ENCODE measurements around the gene RFTN1.

RFTN1 gene

DNA sequence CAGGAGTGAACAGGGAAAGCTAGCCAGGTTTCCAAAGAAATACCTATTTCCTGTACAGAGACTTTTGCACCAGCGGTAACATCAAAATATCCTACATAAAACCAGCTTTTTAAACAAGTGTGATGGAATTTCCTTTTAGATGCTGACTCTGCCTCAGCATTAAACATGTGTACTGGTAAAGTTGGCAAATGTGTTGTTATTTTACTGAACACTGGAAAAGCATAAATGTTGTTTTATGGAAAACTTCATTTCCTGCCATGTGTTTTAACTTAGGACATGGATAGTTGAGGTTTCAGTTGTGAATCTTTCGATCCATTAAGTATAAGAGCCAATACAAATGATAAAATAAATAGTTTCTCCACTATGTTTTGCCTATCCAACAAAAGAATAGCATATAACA is 232.8 kb downstream of the RFTN1 start:
- Histone ChIP-seq H3K27me3 (ENCODE audit: control insufficient read depth in 3 of 3, insufficient read depth in 3 of 3, low read depth in 1 of 3, low read length in 3 of 3) (no peaks in the 10 kb centered on the region), H3K9ac (ENCODE audit: low read depth, low read length, poor library complexity) (no peak overlapping the region), H3K14ac (ENCODE audit: low read length) (no peak overlapping the region), H4K91ac (ENCODE audit: low read depth, low read length, poor library complexity) (no peak overlapping the region), H3K4me1 (ENCODE audit: control insufficient read depth in 2 of 2, insufficient read depth in 1 of 2, low read depth in 1 of 2, low read length in 2 of 2) (no peaks in the 10 kb centered on the region), H2BK5ac (ENCODE audit: low read length) (no peak overlapping the region), H3K4ac (ENCODE audit: low read length) (no peak overlapping the region), H3K9me3 (replicated peaks in 1 of 2; ENCODE audit: control insufficient read depth in 2 of 2, insufficient read depth in 1 of 2, low read depth in 1 of 2, low read length in 2 of 2) (no peaks in the 10 kb centered on the region), H3K4me2 (ENCODE audit: insufficient read depth, low read length, poor library complexity, severe bottlenecking) (no peak overlapping the region), H2BK120ac (ENCODE audit: low read depth, low read length) (no peak overlapping the region), H2BK15ac (ENCODE audit: low read length) (no peak overlapping the region), H4K8ac (ENCODE audit: low read depth, low read length) (no peak overlapping the region), H3K23ac (ENCODE audit: low read depth, low read length, poor library complexity) (no peak overlapping the region), H2AK5ac (ENCODE audit: low read depth, low read length) (no peak overlapping the region), H3K36me3 (replicated peaks in 1 of 2; ENCODE audit: control insufficient read depth in 2 of 2, insufficient read depth in 2 of 2, low read length in 2 of 2) (peaks cover 7 to 41% of the 10 kb centered on the region in 2 donors), H2BK12ac (ENCODE audit: low read length) (no peak overlapping the region), H3K27ac (replicated peaks; ENCODE audit: low read length) (no peak overlapping the region), H2AFZ (ENCODE audit: low read length) (no peak overlapping the region), H3K79me1 (ENCODE audit: low read depth, low read length) (no peaks in the 10 kb centered on the region), H3K4me3 (ENCODE audit: low read length in 2 of 2) (no peak overlapping the region), H3K18ac (ENCODE audit: low read length) (no peak overlapping the region)
- no peak for DNase-seq (ENCODE audit: low spot score)
- no CpG with 5 or more reads among the region's 2 CpGs for WGBS, 2 donors (ENCODE audit: extremely low coverage in 2 of 2, insufficient read length in 2 of 2, insufficient replicate concordance in 1 of 2)

DNA sequence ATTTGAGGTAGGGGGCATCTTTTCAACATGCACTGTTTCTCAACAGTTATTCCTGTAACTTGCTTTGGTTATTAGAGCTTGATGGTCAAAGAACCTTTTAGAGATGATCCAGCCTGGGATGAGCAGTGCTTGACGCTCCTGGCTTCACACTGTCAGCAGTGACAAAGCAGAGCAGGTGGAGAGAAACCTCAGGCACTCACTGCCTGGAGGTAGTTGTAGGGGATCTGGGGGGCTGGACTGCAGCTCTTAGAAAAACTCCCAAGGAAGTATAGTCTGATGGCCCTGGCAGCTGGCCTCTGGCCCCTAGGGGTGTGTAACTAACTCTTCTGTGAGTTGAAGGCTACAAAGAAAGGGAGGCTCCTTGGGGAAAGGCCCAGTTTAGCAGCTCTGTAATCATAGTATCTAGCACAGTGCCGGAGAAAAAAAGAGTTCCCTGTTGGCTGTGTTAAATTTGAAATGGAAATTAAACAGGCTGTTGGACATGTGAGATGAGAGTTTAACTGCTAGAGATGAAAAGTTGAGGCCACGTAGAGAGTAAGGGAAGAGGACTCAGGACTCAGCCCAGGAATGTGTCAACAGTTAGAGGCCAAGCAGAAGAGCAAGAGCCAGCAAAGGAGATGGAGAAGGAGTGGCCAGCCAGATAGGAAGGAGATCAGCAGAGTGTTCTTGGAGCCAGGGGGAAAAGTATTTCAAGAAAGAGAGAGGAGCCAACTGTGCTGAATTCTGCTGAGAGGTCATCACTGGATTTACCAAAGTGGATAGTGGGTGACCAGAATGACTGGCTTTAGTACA is 234.3 kb downstream of the RFTN1 start:
- Histone ChIP-seq H3K4me1 (ENCODE audit: control insufficient read depth in 2 of 2, insufficient read depth in 1 of 2, low read depth in 1 of 2, low read length in 2 of 2) (no peaks in the 10 kb centered on the region), H3K23ac (ENCODE audit: low read depth, low read length, poor library complexity) (no peak overlapping the region), H3K4me2 (ENCODE audit: insufficient read depth, low read length, poor library complexity, severe bottlenecking) (no peak overlapping the region), H3K27me3 (ENCODE audit: control insufficient read depth in 3 of 3, insufficient read depth in 3 of 3, low read depth in 1 of 3, low read length in 3 of 3) (no peaks in the 10 kb centered on the region), H3K14ac (ENCODE audit: low read length) (no peak overlapping the region), H3K79me1 (ENCODE audit: low read depth, low read length) (no peaks in the 10 kb centered on the region), H3K9ac (ENCODE audit: low read depth, low read length, poor library complexity) (no peak overlapping the region), H2BK12ac (ENCODE audit: low read length) (no peak overlapping the region), H2AFZ (ENCODE audit: low read length) (no peak overlapping the region), H2BK5ac (ENCODE audit: low read length) (no peak overlapping the region), H3K27ac (replicated peaks; ENCODE audit: low read length) (no peak overlapping the region), H3K18ac (ENCODE audit: low read length) (no peak overlapping the region), H2AK5ac (ENCODE audit: low read depth, low read length) (no peak overlapping the region), H3K4me3 (ENCODE audit: low read length in 2 of 2) (no peak overlapping the region), H3K4ac (ENCODE audit: low read length) (no peak overlapping the region), H3K36me3 (replicated peaks in 1 of 2; ENCODE audit: control insufficient read depth in 2 of 2, insufficient read depth in 2 of 2, low read length in 2 of 2) (peaks cover 9 to 50% of the 10 kb centered on the region in 2 donors), H2BK15ac (ENCODE audit: low read length) (no peak overlapping the region), H4K8ac (ENCODE audit: low read depth, low read length) (no peak overlapping the region), H2BK120ac (ENCODE audit: low read depth, low read length) (no peak overlapping the region), H3K9me3 (replicated peaks in 1 of 2; ENCODE audit: control insufficient read depth in 2 of 2, insufficient read depth in 1 of 2, low read depth in 1 of 2, low read length in 2 of 2) (no peaks in the 10 kb centered on the region), H4K91ac (ENCODE audit: low read depth, low read length, poor library complexity) (no peak overlapping the region)
- DNase-seq (ENCODE audit: low spot score): no peak
- no CpG with 5 or more reads among the region's 3 CpGs for WGBS, 2 donors (ENCODE audit: extremely low coverage in 2 of 2, insufficient read length in 2 of 2, insufficient replicate concordance in 1 of 2)

DNA sequence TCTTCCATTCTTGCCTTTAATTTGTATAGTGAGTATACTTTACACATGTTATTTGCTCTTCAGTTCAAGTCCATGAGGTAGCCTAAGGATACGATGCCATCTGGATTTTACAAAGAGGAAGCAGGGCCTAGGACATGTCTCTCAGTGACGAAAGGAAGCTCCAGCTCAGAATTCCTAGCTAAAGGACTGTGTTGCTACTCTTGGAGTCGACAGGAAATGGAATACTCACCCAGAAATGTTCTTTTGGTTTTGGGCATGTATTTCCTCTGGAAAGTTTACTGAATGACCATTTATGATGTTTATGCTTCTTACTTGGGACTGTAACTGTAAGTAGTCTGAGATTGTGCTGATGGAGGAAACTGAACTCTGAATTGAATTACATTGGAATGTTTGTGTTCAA is 236.0 kb downstream of the RFTN1 start:
- H3K23ac ChIP-seq (ENCODE audit: low read depth, low read length, poor library complexity): no peak overlapping the region
- no peak overlapping the region for H3K4me3 ChIP-seq (ENCODE audit: low read length in 2 of 2)
- peaks cover 8 to 51% of the 10 kb centered on the region in 2 donors for H3K36me3 ChIP-seq (replicated peaks in 1 of 2; ENCODE audit: control insufficient read depth in 2 of 2, insufficient read depth in 2 of 2, low read length in 2 of 2)
- H3K14ac ChIP-seq (ENCODE audit: low read length): no peak overlapping the region
- H2AK5ac ChIP-seq (ENCODE audit: low read depth, low read length): no peak overlapping the region
- H3K27ac ChIP-seq (replicated peaks; ENCODE audit: low read length): no peak overlapping the region
- no peaks in the 10 kb centered on the region for H3K27me3 ChIP-seq (ENCODE audit: control insufficient read depth in 3 of 3, insufficient read depth in 3 of 3, low read depth in 1 of 3, low read length in 3 of 3)
- no peak for DNase-seq (ENCODE audit: low spot score)
- H4K8ac ChIP-seq (ENCODE audit: low read depth, low read length): no peak overlapping the region
- no peak overlapping the region for H3K4me2 ChIP-seq (ENCODE audit: insufficient read depth, low read length, poor library complexity, severe bottlenecking)
- H3K9ac ChIP-seq (ENCODE audit: low read depth, low read length, poor library complexity): no peak overlapping the region
- H3K4me1 ChIP-seq (ENCODE audit: control insufficient read depth in 2 of 2, insufficient read depth in 1 of 2, low read depth in 1 of 2, low read length in 2 of 2): no peaks in the 10 kb centered on the region
- no peak overlapping the region for H4K91ac ChIP-seq (ENCODE audit: low read depth, low read length, poor library complexity)
- no peak overlapping the region for H2BK120ac ChIP-seq (ENCODE audit: low read depth, low read length)
- no peak overlapping the region for H3K4ac ChIP-seq (ENCODE audit: low read length)
- H2AFZ ChIP-seq (ENCODE audit: low read length): no peak overlapping the region
- no peak overlapping the region for H2BK5ac ChIP-seq (ENCODE audit: low read length)
- no peak overlapping the region for H3K18ac ChIP-seq (ENCODE audit: low read length)
- no peak overlapping the region for H2BK15ac ChIP-seq (ENCODE audit: low read length)
- H2BK12ac ChIP-seq (ENCODE audit: low read length): no peak overlapping the region
- WGBS, 2 donors (ENCODE audit: extremely low coverage in 2 of 2, insufficient read length in 2 of 2, insufficient replicate concordance in 1 of 2): no CpG with 5 or more reads among the region's 3 CpGs
- no peaks in the 10 kb centered on the region for H3K79me1 ChIP-seq (ENCODE audit: low read depth, low read length)
- no peaks in the 10 kb centered on the region for H3K9me3 ChIP-seq (replicated peaks in 1 of 2; ENCODE audit: control insufficient read depth in 2 of 2, insufficient read depth in 1 of 2, low read depth in 1 of 2, low read length in 2 of 2)

DNA sequence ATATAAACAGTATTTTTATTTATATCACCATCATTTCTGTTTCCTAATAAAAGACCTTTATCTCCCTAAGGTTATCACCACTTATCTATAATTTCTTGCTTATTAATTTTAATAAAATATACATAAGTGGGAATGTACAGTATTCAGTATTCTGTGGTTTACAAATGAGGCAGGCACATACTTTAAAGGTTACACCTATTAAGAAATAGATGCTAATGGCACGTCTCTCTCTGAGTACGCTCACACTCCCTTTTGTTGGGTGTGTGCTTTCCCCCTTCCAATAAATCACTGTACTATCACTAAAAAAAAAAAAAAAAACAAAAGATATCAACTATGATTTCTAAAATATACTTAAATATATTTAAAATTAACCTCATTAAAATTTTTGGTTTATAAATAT is 239.6 kb downstream of the RFTN1 start:
- Histone ChIP-seq H3K4ac (ENCODE audit: low read length) (no peak overlapping the region), H4K8ac (ENCODE audit: low read depth, low read length) (no peak overlapping the region), H2BK120ac (ENCODE audit: low read depth, low read length) (no peak overlapping the region), H3K4me1 (ENCODE audit: control insufficient read depth in 2 of 2, insufficient read depth in 1 of 2, low read depth in 1 of 2, low read length in 2 of 2) (no peaks in the 10 kb centered on the region), H3K27me3 (ENCODE audit: control insufficient read depth in 3 of 3, insufficient read depth in 3 of 3, low read depth in 1 of 3, low read length in 3 of 3) (no peaks in the 10 kb centered on the region), H2BK15ac (ENCODE audit: low read length) (no peak overlapping the region), H2AFZ (ENCODE audit: low read length) (no peak overlapping the region), H3K23ac (ENCODE audit: low read depth, low read length, poor library complexity) (no peak overlapping the region), H2AK5ac (ENCODE audit: low read depth, low read length) (no peak overlapping the region), H3K14ac (ENCODE audit: low read length) (no peak overlapping the region), H3K9me3 (replicated peaks in 1 of 2; ENCODE audit: control insufficient read depth in 2 of 2, insufficient read depth in 1 of 2, low read depth in 1 of 2, low read length in 2 of 2) (no peaks in the 10 kb centered on the region), H3K4me2 (ENCODE audit: insufficient read depth, low read length, poor library complexity, severe bottlenecking) (no peak overlapping the region), H3K27ac (replicated peaks; ENCODE audit: low read length) (no peak overlapping the region), H3K79me1 (ENCODE audit: low read depth, low read length) (no peaks in the 10 kb centered on the region), H3K9ac (ENCODE audit: low read depth, low read length, poor library complexity) (no peak overlapping the region), H3K36me3 (replicated peaks in 1 of 2; ENCODE audit: control insufficient read depth in 2 of 2, insufficient read depth in 2 of 2, low read length in 2 of 2) (peaks cover 10 to 78% of the 10 kb centered on the region in 2 donors), H4K91ac (ENCODE audit: low read depth, low read length, poor library complexity) (no peak overlapping the region), H3K18ac (ENCODE audit: low read length) (no peak overlapping the region), H2BK5ac (ENCODE audit: low read length) (no peak overlapping the region), H2BK12ac (ENCODE audit: low read length) (no peak overlapping the region), H3K4me3 (ENCODE audit: low read length in 2 of 2) (no peak overlapping the region)
- no CpG with 5 or more reads among the region's 2 CpGs for WGBS, 2 donors (ENCODE audit: extremely low coverage in 2 of 2, insufficient read length in 2 of 2, insufficient replicate concordance in 1 of 2)
- no peak for DNase-seq (ENCODE audit: low spot score)

Data from neuronal stem cell (in vitro differentiated cells).